ENCODE results near the gene SERPINA3. TPM values are rescaled to one million over a fixed set of nuclear protein-coding genes. Genes with fewer than 3 reads are reported as not detected.

The SERPINA3 gene
- 1.3 and 9.9 TPM in 2 replicates for total RNA-seq

GRCh38 chr14:94612174-94612573, at the start of gene SERPINA3:
SERPINA3 (plus strand) TSS chr14:94612391; CDS start chr14:94614442, 2,051 bp downstream.

GRCh38 chr14:94581127-94581999, 30.8 kb upstream of the SERPINA3 start, which contains the start of gene SERPINA5:
SERPINA5 (plus strand) TSS chr14:94581426; CDS start chr14:94587363, 5,937 bp downstream.

Other genes with a start within 250 kb of the SERPINA3 start
- gene SERPINA2, start 245.7 kb upstream of the SERPINA3 start, total RNA-seq = not detected in 2 replicates
- gene SERPINA1, start 223.8 kb upstream of the SERPINA3 start, total RNA-seq = under 0.01 and 0.19 TPM in 2 replicates
- not detected in 2 replicates for gene SERPINA11, start 159.6 kb upstream of the SERPINA3 start, total RNA-seq
- 0.28 and 0.96 TPM in 2 replicates for gene SERPINA9, start 136.2 kb upstream of the SERPINA3 start, total RNA-seq
- gene SERPINA12, start 102.9 kb upstream of the SERPINA3 start, total RNA-seq = not detected in 2 replicates
- gene SERPINA4, start 50.9 kb upstream of the SERPINA3 start, total RNA-seq = not detected in 2 replicates
- gene SERPINA5, start 31.0 kb upstream of the SERPINA3 start, total RNA-seq = under 0.01 and 0.28 TPM in 2 replicates
- gene GSC, start 157.7 kb downstream of the SERPINA3 start, total RNA-seq = 0.38 and 0.85 TPM in 2 replicates

All from regular cardiac myocyte (primary cell).